ENCODE data around the gene IRS2. TPM values are rescaled to one million over a fixed set of nuclear protein-coding genes. Genes with fewer than 3 reads are reported as not detected.

The IRS2 gene
- total RNA-seq, 5 donors from 2014 or later (not counting 1 experiment from before 2014, with no cell fraction given), result 22.1 to 95.7 (median 25.7) TPM

GRCh38 chr13:109707044-109707741 is 79.2 kb downstream of the IRS2 start:
- no peak for ATAC-seq (replicated peaks in 1 of 4)
- H3K4me1 ChIP-seq (ENCODE audit: control insufficient read depth in 1 of 2, extremely low read depth in 1 of 2, insufficient read depth in 2 of 2, low read length in 2 of 2), result peaks cover 2 to 3% of the 10 kb centered on the region in 2 experiments
- Mint-ChIP-seq H3K9me3 (no peaks in the 10 kb centered on the region), H3K27ac (no peak overlapping the region), H3K36me3 (no peaks in the 10 kb centered on the region), H3K27me3 (peaks cover 23 to 27% of the 10 kb centered on the region in 2 donors), H3K4me3 (no peak overlapping the region), H3K4me1 (peaks cover 5 to 21% (median 7%) of the 10 kb centered on the region in 3 donors)
- peaks cover 0 to 26% of the 10 kb centered on the region in 2 experiments for H3K27me3 ChIP-seq (replicated peaks in 1 of 2; ENCODE audit: control insufficient read depth in 2 of 2, extremely low read depth in 1 of 2, insufficient read depth in 2 of 2, low read length in 1 of 2)
- H3K36me3 ChIP-seq (ENCODE audit: control insufficient read depth in 2 of 2, extremely low read depth in 1 of 2, insufficient read depth in 1 of 2, low read length in 1 of 2), result no peaks in the 10 kb centered on the region
- H3K27ac ChIP-seq (ENCODE audit: low read length), result no peak overlapping the region
- CTCF ChIA-PET, result interaction anchor here in 1 of 2 donors (0.6 kb wide), 1 partner anchor 8 kb away, joined by 4 read pairs; no protein-coding TSS in a partner anchor
- H3K4me3 ChIP-seq (ENCODE audit: control insufficient read depth in 1 of 2, extremely low read depth in 1 of 2, low read length in 1 of 2), result no peak overlapping the region
- POLR2A ChIA-PET, result no interaction called here
- DNase-seq, result no peak
- H3K9me3 ChIP-seq, result no peaks in the 10 kb centered on the region
- whole genome bisulfite sequencing (ENCODE audit: insufficient coverage), result 85% methylated on average over 14 of the region's 15 CpGs

- peaks cover 2 to 3% of the 10 kb centered on the region in 2 experiments for H3K4me1 ChIP-seq (ENCODE audit: control insufficient read depth in 1 of 2, extremely low read depth in 1 of 2, insufficient read depth in 2 of 2, low read length in 2 of 2)
- CTCF ChIA-PET, result no interaction called here
- no peak overlapping the region for H3K27ac ChIP-seq (ENCODE audit: low read length)
- no peak for ATAC-seq (replicated peaks in 1 of 4)
- peaks cover 0 to 26% of the 10 kb centered on the region in 2 experiments for H3K27me3 ChIP-seq (replicated peaks in 1 of 2; ENCODE audit: control insufficient read depth in 2 of 2, extremely low read depth in 1 of 2, insufficient read depth in 2 of 2, low read length in 1 of 2)
- POLR2A ChIA-PET, result no interaction called here
- no peaks in the 10 kb centered on the region for H3K36me3 Mint-ChIP-seq
- 63% methylated on average over 11 of the region's 12 CpGs for WGBS (ENCODE audit: insufficient coverage)
- DNase-seq, result no peak
- H3K9me3 Mint-ChIP-seq, result no peaks in the 10 kb centered on the region
- H3K36me3 ChIP-seq (ENCODE audit: control insufficient read depth in 2 of 2, extremely low read depth in 1 of 2, insufficient read depth in 1 of 2, low read length in 1 of 2), result no peaks in the 10 kb centered on the region
- no peak overlapping the region for H3K4me3 Mint-ChIP-seq
- H3K27ac Mint-ChIP-seq, result no peak overlapping the region
- peaks cover 5 to 21% (median 7%) of the 10 kb centered on the region in 3 donors for H3K4me1 Mint-ChIP-seq
- no peaks in the 10 kb centered on the region for H3K9me3 ChIP-seq
- no peak overlapping the region for H3K4me3 ChIP-seq (ENCODE audit: control insufficient read depth in 1 of 2, extremely low read depth in 1 of 2, low read length in 1 of 2)
- peaks cover 27 to 29% of the 10 kb centered on the region in 2 donors for H3K27me3 Mint-ChIP-seq
These were observed 80.2 kb downstream of the IRS2 start for GRCh38 chr13:109706015-109706715.

- H3K27me3 ChIP-seq (replicated peaks in 1 of 2; ENCODE audit: control insufficient read depth in 2 of 2, extremely low read depth in 1 of 2, insufficient read depth in 2 of 2, low read length in 1 of 2), result peaks cover 0 to 26% of the 10 kb centered on the region in 2 experiments
These were observed 81.4 kb downstream of the IRS2 start for GRCh38 chr13:109704771-109705635.

GRCh38 chr13:109703250-109703649 is 83.1 kb downstream of the IRS2 start:
- no peak for DNase-seq
- ChIA-PET CTCF (no interaction called here), POLR2A (no interaction called here)
- Histone ChIP-seq H3K27me3 (replicated peaks in 1 of 2; ENCODE audit: control insufficient read depth in 2 of 2, extremely low read depth in 1 of 2, insufficient read depth in 2 of 2, low read length in 1 of 2) (peaks cover 0 to 26% of the 10 kb centered on the region in 2 experiments), H3K9me3 (no peaks in the 10 kb centered on the region), H3K4me1 (ENCODE audit: control insufficient read depth in 1 of 2, extremely low read depth in 1 of 2, insufficient read depth in 2 of 2, low read length in 2 of 2) (peaks cover 6 to 7% of the 10 kb centered on the region in 2 experiments), H3K27ac (ENCODE audit: low read length) (no peak overlapping the region), H3K4me3 (ENCODE audit: control insufficient read depth in 1 of 2, extremely low read depth in 1 of 2, low read length in 1 of 2) (no peak overlapping the region), H3K36me3 (ENCODE audit: control insufficient read depth in 2 of 2, extremely low read depth in 1 of 2, insufficient read depth in 1 of 2, low read length in 1 of 2) (no peaks in the 10 kb centered on the region)
- H3K9me3 Mint-ChIP-seq, result no peaks in the 10 kb centered on the region
- no CpG with 5 or more reads among the region's 3 CpGs for WGBS (ENCODE audit: insufficient coverage)
- peaks cover 12 to 29% (median 18%) of the 10 kb centered on the region in 3 donors for H3K4me1 Mint-ChIP-seq
- H3K27ac Mint-ChIP-seq, result no peak overlapping the region
- peaks cover 27 to 29% of the 10 kb centered on the region in 2 donors for H3K27me3 Mint-ChIP-seq
- H3K4me3 Mint-ChIP-seq, result no peak overlapping the region
- ATAC-seq (replicated peaks in 1 of 4), result no peak
- H3K36me3 Mint-ChIP-seq, result no peaks in the 10 kb centered on the region

More at GRCh38 chr13:109704771-109705635, 81.4 kb downstream of the IRS2 start:
- WGBS (ENCODE audit: insufficient coverage), result 18% methylated on average over 12 of the region's 22 CpGs
- Mint-ChIP-seq H3K9me3 (no peaks in the 10 kb centered on the region), H3K27ac (no peak overlapping the region), H3K36me3 (no peaks in the 10 kb centered on the region), H3K4me1 (peaks cover 11 to 28% (median 15%) of the 10 kb centered on the region in 3 donors), H3K4me3 (no peak overlapping the region), H3K27me3 (peaks cover 27 to 29% of the 10 kb centered on the region in 2 donors)
- no peaks in the 10 kb centered on the region for H3K9me3 ChIP-seq
- H3K4me3 ChIP-seq (ENCODE audit: control insufficient read depth in 1 of 2, extremely low read depth in 1 of 2, low read length in 1 of 2), result no peak overlapping the region
- ChIA-PET POLR2A (no interaction called here), CTCF (interaction anchor here in 1 of 2 donors (0.6 kb wide), 1 partner anchor 82 kb away, joined by 3 read pairs; the partner anchor contains the start of gene IRS2)
- no peaks in the 10 kb centered on the region for H3K36me3 ChIP-seq (ENCODE audit: control insufficient read depth in 2 of 2, extremely low read depth in 1 of 2, insufficient read depth in 1 of 2, low read length in 1 of 2)
- H3K4me1 ChIP-seq (ENCODE audit: control insufficient read depth in 1 of 2, extremely low read depth in 1 of 2, insufficient read depth in 2 of 2, low read length in 2 of 2), result peaks cover 5 to 6% of the 10 kb centered on the region in 2 experiments
- ATAC-seq (replicated peaks in 1 of 4), result no peak
- H3K27ac ChIP-seq (ENCODE audit: low read length), result no peak overlapping the region
- DNase-seq, result no peak

Data from T-cell (primary cell).